DMS79 (cell line): ENCODE measurements around the gene TNIK.
A peak's percentile ranks its signal among the peaks of the same experiment; 100 is the strongest.

Source experiments
- DNase-seq: peaks from one replicate; lab custom pipeline; 2025; lab: John Stamatoyannopoulos, UW

TNIK gene

DNA sequence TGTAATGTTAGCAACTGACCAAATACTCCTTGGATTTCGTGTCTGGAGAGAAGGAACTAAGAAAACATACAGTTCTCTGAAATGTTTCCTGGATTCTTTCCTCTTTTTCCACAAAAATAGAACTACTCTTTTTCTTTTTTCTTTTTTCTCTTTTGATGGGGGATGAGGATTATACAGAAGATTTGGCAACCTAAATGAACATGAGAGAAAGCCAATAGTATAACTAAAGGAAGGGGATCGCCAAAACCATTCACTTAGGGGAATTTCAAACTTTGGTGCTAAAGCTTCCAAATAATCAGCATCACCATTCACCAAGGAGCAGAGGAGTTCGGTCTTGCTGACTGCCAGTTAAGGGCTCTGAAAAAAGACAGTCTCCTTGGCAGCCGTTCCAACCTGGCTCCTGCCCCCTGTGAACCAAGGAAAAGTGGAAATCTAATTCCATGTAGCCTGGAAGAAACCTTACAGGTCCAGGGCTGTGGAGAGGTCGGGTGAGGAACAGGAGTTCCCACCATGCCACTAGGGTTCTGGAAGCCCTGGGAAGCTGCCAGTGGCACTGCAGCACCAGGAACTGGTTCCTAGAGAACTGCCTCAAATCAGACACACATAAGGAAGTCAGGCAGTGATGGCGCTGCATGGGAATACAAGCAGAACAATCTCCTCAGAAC, 176.9 kb downstream of the TNIK start:
- no peak for DNase-seq

DNA sequence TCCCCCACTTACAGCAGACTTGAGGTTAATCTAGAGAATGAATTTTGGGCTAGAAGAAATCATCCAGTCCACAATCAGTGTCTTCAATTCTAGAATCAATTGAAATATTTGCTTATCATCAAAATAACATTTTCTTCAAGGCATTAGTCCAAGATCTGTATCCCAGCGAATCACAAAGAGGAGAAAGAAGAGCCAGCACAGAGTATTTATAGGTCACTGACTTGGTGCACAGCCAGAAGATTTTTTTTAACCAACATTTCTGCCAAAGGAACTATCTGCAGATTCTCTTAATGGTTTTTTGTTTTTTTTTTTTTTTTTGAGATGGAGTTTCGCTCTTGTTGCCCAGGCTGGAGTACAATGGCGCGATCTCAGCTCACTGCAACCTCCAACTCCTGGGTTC, 178.2 kb downstream of the TNIK start:
- DNase-seq: no peak

DNA sequence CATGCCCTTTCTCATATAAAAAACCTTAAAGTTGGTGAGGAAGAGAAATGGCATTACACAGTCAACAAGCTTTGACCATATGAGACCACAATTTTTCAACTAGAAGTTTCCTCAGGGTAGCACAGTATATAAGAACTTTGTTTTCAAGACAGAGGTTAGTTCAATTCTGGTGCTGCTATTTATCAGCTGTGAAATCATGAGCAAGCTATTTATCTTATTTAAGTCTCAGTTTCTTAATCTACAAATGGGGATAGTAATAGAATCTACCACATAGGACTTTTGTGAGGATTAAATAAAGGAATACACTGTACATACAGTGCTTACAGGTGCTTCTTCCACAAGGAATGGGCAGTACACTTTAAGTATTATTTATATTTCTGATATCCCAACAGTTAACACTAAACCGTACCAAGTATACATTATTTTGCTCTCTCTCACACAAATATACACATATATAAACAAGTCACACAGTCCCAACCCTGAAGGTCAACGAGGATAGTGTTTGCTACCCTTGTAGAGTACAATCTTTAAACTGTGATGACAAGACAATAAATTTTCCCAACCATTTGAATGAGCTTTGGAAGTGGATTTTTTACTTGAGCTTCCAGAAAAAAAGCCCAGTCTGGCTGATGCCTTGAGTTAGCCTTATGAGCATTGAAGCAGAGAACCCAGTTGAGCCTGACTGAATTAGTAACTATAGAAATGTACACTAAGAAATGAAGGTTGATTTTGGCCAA, 178.8 kb downstream of the TNIK start:
- DNase-seq: no peak

DNA sequence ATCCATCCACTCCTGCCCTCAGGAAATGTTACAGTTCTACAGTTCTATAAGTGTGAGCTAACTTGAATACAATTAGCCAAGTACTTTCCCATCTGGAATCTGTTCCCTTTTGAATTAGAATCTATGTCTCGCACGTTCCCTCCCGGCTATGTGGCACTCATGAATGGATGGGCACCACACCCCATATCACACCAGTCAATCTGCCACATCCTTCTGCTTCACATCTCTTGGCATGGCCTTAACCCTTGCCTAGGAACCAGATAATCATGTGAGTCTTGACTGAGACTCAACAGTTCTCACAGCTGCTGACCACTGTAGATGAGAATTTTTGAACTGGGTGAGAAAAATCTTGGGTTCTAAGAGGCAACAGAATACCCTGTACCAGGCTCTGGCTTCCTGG, 180.2 kb downstream of the TNIK start:
- DNase-seq: no peak

DNA sequence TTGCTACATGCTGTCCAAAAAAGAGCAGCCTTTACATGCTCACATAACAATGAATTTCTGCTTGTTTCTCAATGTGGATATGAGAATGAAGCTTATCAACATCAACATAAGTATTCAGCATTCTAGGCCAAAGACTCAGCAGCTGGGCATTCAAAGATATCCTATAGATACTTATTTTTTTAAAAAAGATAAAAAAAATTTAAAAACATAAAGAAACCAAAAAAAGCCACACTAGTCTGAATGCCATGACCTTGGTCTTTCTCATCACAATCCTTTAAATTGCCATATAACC, 182.0 kb downstream of the TNIK start:
- DNase-seq: no peak

DNA sequence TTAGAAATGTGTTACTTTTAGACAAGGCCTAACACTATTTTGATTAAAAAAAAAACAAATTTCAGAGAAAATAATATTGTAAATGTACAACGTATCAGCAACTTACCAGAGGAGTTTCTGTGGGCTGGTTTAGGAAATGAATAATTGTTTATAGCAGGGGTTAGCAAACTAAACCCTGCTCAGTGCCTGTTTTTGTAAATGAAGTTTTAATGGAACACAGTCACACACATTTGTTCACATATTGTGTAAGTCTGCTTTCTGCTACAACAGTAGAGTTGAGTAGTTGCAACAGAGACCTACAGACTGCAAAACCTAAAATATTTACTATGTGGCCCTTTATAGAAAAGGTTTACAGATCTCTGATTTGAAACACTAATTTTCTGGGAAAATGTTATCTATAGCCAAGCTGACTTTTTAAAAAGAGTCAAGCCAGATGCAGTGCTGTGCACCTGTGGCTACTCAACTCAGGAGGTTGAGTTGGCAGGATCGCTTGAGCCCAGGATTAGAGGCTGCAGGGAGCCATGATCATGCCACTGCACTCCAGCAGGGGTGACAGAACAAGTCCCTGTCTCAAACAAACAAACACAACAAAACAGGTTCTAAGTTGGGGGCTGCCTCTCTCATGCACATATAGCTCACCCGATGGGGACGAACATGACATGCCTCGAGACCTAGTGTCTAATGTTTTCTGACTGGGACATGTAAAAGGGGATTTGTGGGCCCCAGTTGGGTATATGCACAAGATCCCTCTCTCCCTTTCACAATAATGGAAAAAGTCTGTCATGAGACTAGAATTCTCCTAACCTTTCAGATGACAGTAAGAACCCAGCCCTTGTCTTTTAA, 182.5 kb downstream of the TNIK start:
- no peak for DNase-seq

DNA sequence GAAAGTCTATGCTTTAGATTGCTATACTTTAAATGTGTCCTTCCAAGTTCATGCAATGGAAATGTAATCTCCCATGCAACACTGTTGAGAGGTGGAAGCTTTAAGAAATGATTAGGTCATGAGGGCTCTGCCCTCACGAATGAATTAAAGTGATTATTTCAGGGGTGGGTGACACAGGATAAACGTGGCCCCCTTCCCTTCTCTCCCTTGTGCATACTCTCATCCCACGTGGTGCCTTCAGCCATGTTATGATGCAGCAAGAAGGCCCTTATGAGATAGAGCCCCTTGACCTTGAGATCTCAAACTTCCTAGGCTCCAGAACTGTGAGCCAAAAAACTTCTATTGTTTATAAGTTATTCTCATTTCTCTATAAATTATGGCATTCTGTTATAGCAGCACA, 183.3 kb downstream of the TNIK start:
- no peak for DNase-seq

DNA sequence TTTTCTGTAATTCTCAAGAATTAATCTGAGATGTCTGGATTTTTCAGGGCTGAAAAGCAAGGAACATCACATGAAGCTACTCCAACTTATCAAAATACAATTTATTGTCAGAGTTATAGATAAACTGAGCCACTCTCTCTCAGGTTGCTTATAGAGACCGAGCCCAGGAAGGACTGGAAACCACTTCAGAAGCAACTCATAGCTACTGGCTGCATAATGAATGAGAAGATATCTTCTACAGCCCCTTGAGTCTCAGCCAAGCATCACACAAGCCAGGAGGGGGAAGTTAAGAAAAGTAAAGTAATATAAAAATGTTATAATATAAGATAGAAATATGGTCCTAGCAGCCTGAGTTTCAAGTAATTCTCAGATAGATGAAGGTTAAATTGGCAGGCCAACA, 186.0 kb downstream of the TNIK start:
- DNase-seq: peak; percentile 20

DNA sequence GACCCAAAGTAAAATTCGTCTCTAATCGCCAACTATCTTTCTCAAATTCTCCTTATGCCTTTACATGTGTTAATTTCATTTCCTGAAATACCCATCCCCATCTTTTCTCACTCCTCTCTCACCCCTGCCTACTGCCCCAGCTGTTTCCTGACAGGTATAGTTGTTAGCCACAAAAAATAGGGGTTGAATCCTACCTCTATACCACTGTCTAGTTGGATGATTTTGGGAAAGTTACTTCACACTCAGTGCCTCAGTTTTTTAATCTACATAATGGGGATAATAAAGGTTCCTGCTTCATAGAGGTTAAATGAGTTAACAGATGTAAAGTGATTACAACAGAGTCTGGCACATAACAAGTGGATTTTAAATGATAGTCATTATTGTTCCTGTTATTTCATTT, 189.7 kb downstream of the TNIK start:
- no peak for DNase-seq

DNA sequence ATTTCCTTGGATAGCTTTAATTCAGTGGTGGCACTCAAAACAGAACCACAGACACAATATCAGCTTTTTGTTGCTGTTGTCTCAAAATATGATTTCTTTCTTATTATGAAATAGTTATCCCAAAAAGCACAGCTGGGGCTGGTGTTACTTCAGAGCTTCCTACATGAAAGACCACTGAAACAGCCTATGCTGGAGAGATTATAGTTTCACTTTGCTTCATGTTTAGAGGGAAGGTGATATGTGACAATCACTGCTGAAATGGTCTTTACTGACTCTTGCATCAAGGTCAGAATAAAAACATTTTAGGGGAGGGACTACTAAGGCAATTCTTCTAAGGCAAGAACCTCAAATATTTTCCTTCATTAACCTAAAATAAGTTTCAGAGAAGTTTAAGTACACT, 190.7 kb downstream of the TNIK start:
- no peak for DNase-seq

DNA sequence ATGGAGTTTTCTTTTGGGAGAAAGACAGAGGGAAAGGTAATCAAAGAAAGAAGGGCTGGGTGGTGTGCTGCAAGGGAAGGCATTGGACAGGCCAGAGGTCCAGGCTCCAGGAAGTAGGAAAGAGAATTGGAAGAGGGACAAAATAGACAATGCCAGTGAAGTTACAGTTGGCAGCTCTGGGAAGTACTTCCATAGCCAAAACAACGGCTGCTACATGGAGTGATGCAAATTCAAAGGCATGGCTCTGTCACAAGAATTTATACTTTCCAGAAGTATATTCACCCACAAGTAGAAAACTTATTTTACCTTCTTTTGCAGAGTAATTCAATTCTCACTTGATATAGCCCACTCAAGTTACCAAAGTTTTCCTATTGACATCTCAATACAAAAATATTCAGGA, 191.5 kb downstream of the TNIK start:
- no peak for DNase-seq

DNA sequence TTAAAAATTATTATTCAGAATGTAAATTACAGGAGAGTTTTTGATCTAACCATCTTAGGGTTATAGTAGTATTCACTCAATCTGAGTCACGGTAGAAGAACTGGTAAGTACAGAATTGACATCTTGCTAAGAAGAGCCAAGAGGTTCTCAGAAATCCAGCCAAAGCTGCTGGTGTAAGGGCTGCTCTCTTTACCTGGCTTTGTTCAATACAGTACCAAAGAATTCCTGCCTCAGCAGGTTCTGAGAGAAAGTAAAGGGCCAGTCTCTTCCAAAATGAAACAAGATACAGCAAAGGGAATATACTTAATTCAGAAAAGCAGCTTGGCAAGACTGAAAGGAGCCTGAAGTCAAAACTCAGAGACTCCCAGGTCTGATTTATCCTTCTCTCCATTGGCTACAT, 193.1 kb downstream of the TNIK start:
- DNase-seq: peak; percentile 65

DNA sequence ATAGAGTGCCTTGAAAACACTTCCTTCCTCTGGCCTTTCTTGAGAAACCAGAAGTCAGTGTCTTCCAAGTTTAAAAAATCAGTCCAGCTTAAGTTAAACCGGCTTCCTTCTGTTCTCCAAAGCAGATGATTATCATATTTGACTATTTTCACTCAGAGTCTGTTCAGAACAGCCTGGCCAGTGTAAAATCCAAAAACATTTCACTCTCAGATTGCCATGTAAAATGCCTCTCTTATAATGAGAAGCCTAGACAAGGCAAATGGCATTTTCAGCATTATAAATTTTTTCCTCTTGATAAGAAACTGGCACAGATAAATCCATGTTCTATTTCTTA, 193.5 kb downstream of the TNIK start:
- no peak for DNase-seq

DNA sequence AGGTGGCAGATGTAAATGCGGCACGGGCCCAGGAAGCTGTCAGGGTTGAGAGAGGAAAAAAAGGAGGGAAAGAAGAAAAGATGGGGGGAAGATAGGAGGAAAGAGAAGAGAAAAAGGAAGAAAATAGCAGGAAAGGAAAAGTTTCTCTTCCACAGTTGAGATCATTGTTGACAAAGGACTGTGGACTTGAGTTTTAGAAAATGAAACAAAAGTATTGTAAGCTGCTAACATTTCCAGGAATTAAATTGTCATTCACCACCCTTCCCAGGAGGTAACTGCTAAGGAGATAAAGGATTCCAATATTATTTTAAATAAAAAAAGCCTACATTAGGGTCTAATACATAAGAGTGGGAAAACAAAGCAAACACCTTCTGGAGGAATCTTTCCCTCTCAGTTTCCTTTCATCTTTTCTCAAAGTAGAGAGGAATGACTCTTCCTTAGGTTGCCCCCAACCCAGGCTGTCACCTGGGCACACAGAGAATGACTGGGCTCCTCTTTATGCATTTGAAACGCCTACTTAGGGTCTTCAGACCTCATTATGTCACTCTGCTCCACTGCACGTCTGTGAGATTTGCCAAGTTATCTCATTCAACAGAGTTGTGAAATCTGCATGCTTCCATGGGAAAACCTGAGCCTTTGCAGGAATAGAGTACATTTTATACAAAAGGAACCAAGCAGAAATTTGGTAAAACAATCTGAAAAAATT, 194.0 kb downstream of the TNIK start:
- no peak for DNase-seq

DNA sequence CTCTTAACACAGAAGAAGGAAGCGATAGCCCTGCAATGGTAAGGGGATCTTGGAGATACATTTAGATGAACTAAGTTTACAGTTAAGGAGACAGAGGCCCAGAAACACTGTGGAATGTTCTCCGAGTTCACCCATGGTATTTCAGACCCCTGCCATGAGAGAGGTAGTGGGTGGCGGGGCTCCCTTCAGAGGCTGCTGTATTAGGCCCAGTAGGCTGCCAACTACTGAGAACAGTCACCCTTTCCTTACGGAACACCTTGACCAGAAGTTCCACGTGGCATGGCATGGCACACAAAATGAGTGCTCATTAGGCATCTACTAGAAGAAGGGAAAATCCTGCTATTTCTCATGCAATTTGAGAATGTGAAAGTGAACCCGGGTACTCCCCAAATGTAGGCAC, 195.4 kb downstream of the TNIK start:
- no peak for DNase-seq

DNA sequence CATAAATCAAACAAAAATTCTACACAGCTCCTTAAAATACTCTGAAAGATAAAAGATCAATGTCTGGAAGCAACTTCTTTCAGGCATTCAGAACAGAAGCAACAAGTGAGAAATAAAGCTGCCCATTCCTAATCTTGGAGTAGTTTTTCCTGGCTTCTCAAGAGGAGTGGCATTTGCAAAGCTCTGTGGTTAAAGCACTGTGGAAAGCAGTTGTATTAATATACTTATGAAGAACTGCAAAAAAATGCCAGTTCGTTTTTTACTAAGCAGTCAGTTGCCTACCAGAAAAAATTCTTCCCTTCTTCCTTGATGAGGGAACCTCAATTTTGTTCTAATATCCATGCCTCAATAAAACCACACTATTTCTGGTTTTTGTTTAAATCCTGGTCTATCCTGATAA, 197.8 kb downstream of the TNIK start:
- DNase-seq: no peak

DNA sequence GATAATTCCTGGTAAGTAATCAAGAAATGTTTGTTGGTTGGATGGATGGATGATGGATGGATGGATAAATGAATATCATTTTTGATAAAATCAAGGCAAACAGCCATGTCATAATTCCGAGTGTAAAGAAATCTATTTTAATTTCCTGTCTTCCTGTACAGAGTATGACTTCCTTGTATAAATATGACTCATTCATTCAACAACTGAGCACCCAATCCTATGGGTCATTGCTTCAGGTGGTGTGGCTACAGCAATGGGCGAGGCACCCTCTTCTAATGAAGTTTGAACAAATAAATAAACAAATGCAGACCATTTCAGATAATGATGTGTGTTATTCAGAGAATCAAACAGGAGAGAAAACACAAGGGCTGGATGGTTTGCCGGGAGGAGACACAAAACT, 198.7 kb downstream of the TNIK start:
- no peak for DNase-seq

DNA sequence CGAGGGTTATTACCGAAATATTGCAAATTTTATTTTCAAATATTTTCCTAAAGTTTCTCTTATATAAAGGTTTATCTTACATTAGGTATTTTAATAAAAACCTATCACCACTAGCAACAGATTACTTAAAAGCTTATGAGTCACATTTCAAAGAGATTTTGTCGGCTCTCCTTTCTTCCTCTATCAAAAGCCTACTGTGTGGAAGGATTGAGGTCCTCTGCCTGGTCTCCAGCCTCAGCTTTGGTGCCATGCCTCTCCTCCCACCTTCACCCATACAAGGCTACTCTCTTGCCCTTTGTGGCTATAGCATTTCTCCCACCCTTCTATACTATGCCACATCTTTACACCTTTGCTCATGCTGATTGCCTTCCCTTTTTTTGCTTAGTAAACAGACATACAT, 199.3 kb downstream of the TNIK start:
- DNase-seq: no peak

DNA sequence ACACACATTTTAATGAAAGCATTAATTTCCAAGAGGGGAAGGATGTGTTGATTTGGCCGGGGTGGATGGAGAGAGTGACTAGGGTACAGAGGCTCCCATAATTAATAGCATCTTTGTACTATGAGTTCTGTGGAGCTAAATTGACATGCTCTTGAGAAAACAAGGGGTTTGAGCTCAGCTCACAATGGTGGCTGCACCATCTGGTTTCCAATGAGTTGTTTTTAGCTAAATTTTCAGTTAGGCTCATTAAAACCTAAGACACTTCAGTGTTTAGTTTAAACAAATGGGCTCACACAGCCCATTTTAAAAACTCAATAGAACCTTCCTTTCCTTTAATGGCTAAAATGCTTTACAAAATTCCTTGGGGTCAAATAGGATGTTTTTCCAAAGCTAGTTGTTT, 199.7 kb downstream of the TNIK start:
- no peak for DNase-seq

DNA sequence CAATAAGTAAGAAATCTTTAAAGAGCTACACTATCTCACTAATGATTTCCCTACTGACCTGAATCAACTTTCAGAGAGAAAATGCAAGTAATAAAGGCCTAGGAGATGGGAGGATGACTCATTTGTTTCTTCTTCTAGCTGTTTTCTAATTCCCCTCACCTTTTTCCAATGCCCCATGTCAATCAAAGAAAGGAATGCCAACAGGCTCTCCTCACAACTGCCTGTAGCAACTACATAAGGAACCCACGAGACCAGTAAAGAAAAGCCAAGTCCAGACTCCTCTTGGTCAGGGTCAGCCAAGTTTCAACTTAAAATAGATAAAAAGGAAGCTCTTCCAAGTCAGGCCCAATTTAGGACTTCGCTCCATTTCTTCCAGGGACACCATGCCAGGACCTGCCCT, 201.9 kb downstream of the TNIK start:
- no peak for DNase-seq

DNA sequence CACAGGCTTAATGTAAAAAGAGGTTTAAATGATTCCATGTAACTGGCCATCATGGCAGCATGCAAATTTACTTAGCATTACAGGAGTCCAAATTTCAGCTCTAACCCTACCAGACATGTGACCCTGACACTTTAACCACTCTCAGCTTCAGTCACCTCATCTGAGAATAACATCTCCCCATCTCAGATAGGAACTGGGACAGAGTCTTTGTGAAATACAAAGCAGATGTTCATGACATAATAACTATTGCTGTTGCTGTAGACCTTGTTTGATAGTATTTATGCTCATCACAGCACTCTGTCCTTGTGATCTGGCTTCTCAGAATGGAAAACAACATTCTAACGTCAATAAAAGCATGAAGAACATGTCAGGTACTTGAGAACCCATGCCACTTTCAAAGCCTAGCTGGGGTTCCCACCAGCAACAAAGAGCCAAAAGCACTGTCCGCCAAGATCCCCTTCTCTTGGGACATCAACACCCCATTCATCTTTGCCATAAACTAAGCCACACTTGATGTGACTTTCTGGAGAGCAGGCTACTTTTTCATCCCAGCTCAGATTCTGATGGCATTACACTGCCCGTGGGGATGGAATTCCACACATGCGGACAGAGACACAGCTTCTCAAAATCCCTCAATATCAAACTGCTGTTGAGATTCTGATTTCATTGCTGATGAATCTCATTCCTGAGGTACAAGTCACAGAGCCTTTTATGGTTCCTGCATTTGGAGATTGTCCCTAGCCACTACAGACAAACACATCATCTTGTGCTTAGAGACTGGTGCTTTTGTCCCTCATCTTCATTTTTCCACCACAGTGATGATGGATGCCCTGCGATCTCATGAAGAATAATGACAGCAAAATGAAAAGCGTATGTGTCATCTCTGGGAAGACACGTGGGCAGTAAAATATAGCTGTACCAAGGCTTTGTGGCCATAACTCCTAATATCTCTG, 202.7 kb downstream of the TNIK start:
- no peak for DNase-seq
